ENCODE results near the gene STT3A.

The STT3A gene

GRCh38 chr11:125609545-125609944 lies 16.9 kb downstream of the STT3A start:
- Histone ChIP-seq H3K9ac (no peak overlapping the region), H3K4me3 (no peak overlapping the region), H3K4me1 (no peaks in the 10 kb centered on the region), H4K20me1 (no peaks in the 10 kb centered on the region), H3K36me3 (peaks cover 97% of the 10 kb centered on the region), H3K27ac (no peak overlapping the region), H3K27me3 (no peaks in the 10 kb centered on the region), H3K9me3 (no peaks in the 10 kb centered on the region), H3K4me2 (no peak overlapping the region)
- TF ChIP-seq Cebpa-rat (IDR thresholded peaks at IDR 0.05), result no peak

- H3K36me3 ChIP-seq, result peaks cover 94% of the 10 kb centered on the region
- no peak overlapping the region for H3K4me2 ChIP-seq
Measured at GRCh38 chr11:125618383-125618782, 25.7 kb downstream of the STT3A start.

GRCh38 chr11:125621995-125622394 lies 29.3 kb downstream of the STT3A start:
- H3K36me3 ChIP-seq, result peaks cover 58% of the 10 kb centered on the region
- no peak overlapping the region for H3K9ac ChIP-seq
- H3K9me3 ChIP-seq, result no peaks in the 10 kb centered on the region
- H3K4me3 ChIP-seq, result no peak overlapping the region
- H4K20me1 ChIP-seq, result peaks cover 4% of the 10 kb centered on the region; the same call in 1 of the 2 replicates
- H3K4me1 ChIP-seq, result peaks cover 23% of the 10 kb centered on the region
- no peak overlapping the region for H3K27ac ChIP-seq
- TF ChIP-seq Cebpa-rat (IDR thresholded peaks at IDR 0.05), result no peak
- H3K4me2 ChIP-seq, result no peak overlapping the region
- H3K27me3 ChIP-seq, result no peaks in the 10 kb centered on the region

More at GRCh38 chr11:125618383-125618782, 25.7 kb downstream of the STT3A start:
- H3K9me3 ChIP-seq, result no peaks in the 10 kb centered on the region
- H3K9ac ChIP-seq, result no peak overlapping the region
- H4K20me1 ChIP-seq, result peaks cover 8% of the 10 kb centered on the region; the same call in 1 of the 2 replicates
- H3K4me3 ChIP-seq, result no peak overlapping the region
- H3K27me3 ChIP-seq, result no peaks in the 10 kb centered on the region
- peaks cover 8% of the 10 kb centered on the region; the same call in 1 of the 2 replicates for H3K4me1 ChIP-seq
- no peak overlapping the region for H3K27ac ChIP-seq
- TF ChIP-seq Cebpa-rat (IDR thresholded peaks at IDR 0.05), result no peak

GRCh38 chr11:125623064-125623463 lies 30.4 kb downstream of the STT3A start:
- H3K4me1 ChIP-seq, result peaks cover 33% of the 10 kb centered on the region
- no peaks in the 10 kb centered on the region for H3K9me3 ChIP-seq
- H3K9ac ChIP-seq, result no peak overlapping the region
- no peak overlapping the region for H3K27ac ChIP-seq
- H4K20me1 ChIP-seq, result no peaks in the 10 kb centered on the region
- no peak overlapping the region for H3K4me2 ChIP-seq
- no peaks in the 10 kb centered on the region for H3K27me3 ChIP-seq
- peaks cover 49% of the 10 kb centered on the region for H3K36me3 ChIP-seq
- no peak overlapping the region for H3K4me3 ChIP-seq
- TF ChIP-seq Cebpa-rat (IDR thresholded peaks at IDR 0.05), result no peak

- H3K9ac ChIP-seq, result peak within 1 kb of the TSS; percentile 90
- peak within 1 kb of the TSS; percentile 92 for H3K27ac ChIP-seq
- no peaks in the 10 kb centered on the region for H4K20me1 ChIP-seq
- H3K9me3 ChIP-seq, result no peaks in the 10 kb centered on the region
- peaks cover 33% of the 10 kb centered on the region for H3K4me1 ChIP-seq
- H3K36me3 ChIP-seq, result peaks cover 46% of the 10 kb centered on the region
- peak within 1 kb of the TSS; percentile 90 for H3K4me2 ChIP-seq
- H3K27me3 ChIP-seq, result no peaks in the 10 kb centered on the region
- TF ChIP-seq Cebpa-rat (IDR thresholded peaks at IDR 0.05), result no peak
- H3K4me3 ChIP-seq, result peak within 1 kb of the TSS; percentile 89
Measured at GRCh38 chr11:125624756-125625213, 32.1 kb downstream of the STT3A start, which contains the start of gene CHEK1. CHEK1 (plus strand) TSS chr11:125625163; CDS start chr11:125626769, 1,606 bp downstream.

GRCh38 chr11:125625225-125625629 lies 32.6 kb downstream of the STT3A start:
- Histone ChIP-seq H3K4me1 (peaks cover 33% of the 10 kb centered on the region), H3K27me3 (no peaks in the 10 kb centered on the region), H3K4me3 (peak overlapping the region; percentile 89), H3K27ac (peak overlapping the region; percentile 92), H3K9me3 (no peaks in the 10 kb centered on the region), H3K4me2 (peak overlapping the region; percentile 90), H3K36me3 (peaks cover 46% of the 10 kb centered on the region), H3K9ac (peak overlapping the region; percentile 90), H4K20me1 (no peaks in the 10 kb centered on the region)
- TF ChIP-seq Cebpa-rat (IDR thresholded peaks at IDR 0.05), result no peak

- Histone ChIP-seq H3K27me3 (no peaks in the 10 kb centered on the region), H3K36me3 (peaks cover 46% of the 10 kb centered on the region), H4K20me1 (no peaks in the 10 kb centered on the region), H3K4me3 (peak overlapping the region; percentile 89), H3K4me1 (peaks cover 33% of the 10 kb centered on the region), H3K4me2 (peak overlapping the region; percentile 90), H3K9me3 (no peaks in the 10 kb centered on the region), H3K9ac (peak overlapping the region; percentile 90), H3K27ac (peak overlapping the region; percentile 92)
- no peak for TF ChIP-seq Cebpa-rat (IDR thresholded peaks at IDR 0.05)
Measured at GRCh38 chr11:125625630-125626287, 33.1 kb downstream of the STT3A start.

- Histone ChIP-seq H3K9me3 (no peaks in the 10 kb centered on the region), H3K4me3 (peak overlapping the region; percentile 89), H3K36me3 (peaks cover 42% of the 10 kb centered on the region), H3K27ac (peak overlapping the region; percentile 92), H3K4me2 (peak overlapping the region; percentile 90), H3K27me3 (no peaks in the 10 kb centered on the region), H3K4me1 (peaks cover 31% of the 10 kb centered on the region), H3K9ac (peak overlapping the region; percentile 90), H4K20me1 (no peaks in the 10 kb centered on the region)
- no peak for TF ChIP-seq Cebpa-rat (IDR thresholded peaks at IDR 0.05)
Measured at GRCh38 chr11:125626288-125626950, 33.8 kb downstream of the STT3A start.

GRCh38 chr11:125627236-125627910 lies 34.7 kb downstream of the STT3A start:
- H3K27ac ChIP-seq, result 0 out of 2 replicates have a peak overlapping the region, but pooled peaks have one; percentile 92
- no peaks in the 10 kb centered on the region for H3K27me3 ChIP-seq
- H3K36me3 ChIP-seq, result peaks cover 40% of the 10 kb centered on the region
- no peaks in the 10 kb centered on the region for H4K20me1 ChIP-seq
- no peaks in the 10 kb centered on the region for H3K9me3 ChIP-seq
- peak overlapping the region; percentile 90 for H3K4me2 ChIP-seq
- H3K9ac ChIP-seq, result peak overlapping the region; percentile 90
- H3K4me3 ChIP-seq, result peak overlapping the region; percentile 89
- peaks cover 26% of the 10 kb centered on the region for H3K4me1 ChIP-seq
- TF ChIP-seq Cebpa-rat (IDR thresholded peaks at IDR 0.05), result no peak

Data from BLaER1 (cell line).